ENCODE measurements around the gene AHRR. TPM values are rescaled to one million over a fixed set of nuclear protein-coding genes. Genes with fewer than 3 reads are reported as not detected.
A peak's percentile ranks its signal among the peaks of the same experiment; 100 is the strongest.

AHRR gene
- total and polyA plus RNA-seq, 7 donors: under 0.01 to 1.8 (median 1.0) TPM; not detected in 1

GRCh38 chr5:419970-420369, 98.5 kb downstream of the AHRR start:
- Histone ChIP-seq H3K4me1 (peaks cover 0 to 9% (median 0%) of the 10 kb centered on the region in 4 donors), H3K27me3 (peaks cover 0 to 4% (median 0%) of the 10 kb centered on the region in 3 donors), H3K27ac (no peak overlapping the region), H3K4me3 (no peak overlapping the region), H3K36me3 (no peaks in the 10 kb centered on the region), H3K9me3 (no peaks in the 10 kb centered on the region)
- peak; percentile 8 for DNase-seq
- intact Hi-C loops (cut with DNase I): no loop called here
- 84% methylated on average over 12 of the region's 12 CpGs for WGBS, 2 donors
- TF ChIP-seq CTCF (IDR thresholded peaks at IDR 0.05) (no peak), POLR2A (IDR thresholded peaks at IDR 0.05) (no peak), EP300 (IDR thresholded peaks at IDR 0.05) (no peak), POLR2AphosphoS5 (IDR thresholded peaks at IDR 0.05) (no peak)

- intact Hi-C loops (cut with DNase I): no loop called here
- Histone ChIP-seq H3K36me3 (no peaks in the 10 kb centered on the region), H3K9me3 (no peaks in the 10 kb centered on the region), H3K27ac (no peak overlapping the region), H3K4me3 (no peak overlapping the region), H3K4me1 (peaks cover 0 to 4% (median 0%) of the 10 kb centered on the region in 4 donors), H3K27me3 (peaks cover 0 to 2% (median 0%) of the 10 kb centered on the region in 3 donors)
- TF ChIP-seq EP300 (IDR thresholded peaks at IDR 0.05): no peak
- TF ChIP-seq POLR2A (IDR thresholded peaks at IDR 0.05): no peak
- no peak for TF ChIP-seq POLR2AphosphoS5 (IDR thresholded peaks at IDR 0.05)
- TF ChIP-seq CTCF (IDR thresholded peaks at IDR 0.05): no peak
- 91 to 93% methylated on average over 52 of the region's 52 CpGs for WGBS, 2 donors
- peak; percentile 61 for DNase-seq
These were observed 99.2 kb downstream of the AHRR start for GRCh38 chr5:420632-421286.

DNA sequence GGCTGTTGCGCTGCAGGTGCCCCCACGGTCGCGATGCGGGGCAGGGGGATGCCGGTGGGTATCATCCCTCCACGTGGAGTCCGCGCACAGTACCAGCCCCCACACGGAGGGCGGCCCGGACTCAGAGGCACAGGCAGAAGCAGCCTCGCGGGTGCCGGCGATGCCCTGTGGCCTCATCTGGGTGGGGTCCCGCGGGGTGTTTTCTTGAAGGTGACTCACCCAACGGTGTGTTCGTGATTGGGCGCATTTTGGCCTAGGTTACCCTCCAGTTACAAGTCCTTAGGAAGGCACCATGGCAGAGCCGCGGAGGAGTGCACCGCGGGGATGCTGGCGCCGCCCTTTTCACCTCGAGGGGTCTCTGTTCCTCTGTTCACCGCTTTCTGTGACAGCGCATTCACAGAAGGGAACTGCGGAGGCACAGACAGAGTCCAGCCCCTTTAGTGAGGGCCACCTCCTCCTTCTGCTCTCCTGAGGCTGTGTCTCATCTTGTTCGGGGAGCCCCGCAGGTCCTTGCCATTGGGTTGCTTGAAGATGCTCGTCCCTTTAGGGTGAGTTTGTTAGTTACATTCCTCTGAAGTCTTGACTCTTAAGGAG, 99.9 kb downstream of the AHRR start:
- Histone ChIP-seq H3K27ac (no peak overlapping the region), H3K4me1 (no peaks in the 10 kb centered on the region), H3K36me3 (no peaks in the 10 kb centered on the region), H3K4me3 (no peak overlapping the region), H3K9me3 (no peaks in the 10 kb centered on the region), H3K27me3 (no peaks in the 10 kb centered on the region)
- DNase-seq: peak; percentile 50
- TF ChIP-seq POLR2A (IDR thresholded peaks at IDR 0.05) (no peak), CTCF (IDR thresholded peaks at IDR 0.05) (no peak), EP300 (IDR thresholded peaks at IDR 0.05) (no peak), POLR2AphosphoS5 (IDR thresholded peaks at IDR 0.05) (no peak)
- WGBS, 2 donors: 93 to 94% methylated on average over 34 of the region's 34 CpGs
- intact Hi-C loops (cut with DNase I): no loop called here

- no peak overlapping the region for H3K27ac ChIP-seq
- H3K9me3 ChIP-seq: no peaks in the 10 kb centered on the region
- 94 to 95% methylated on average over 13 of the region's 13 CpGs for WGBS, 2 donors
- no peaks in the 10 kb centered on the region for H3K4me1 ChIP-seq
- H3K4me3 ChIP-seq: no peak overlapping the region
- DNase-seq: peak; percentile 54
- H3K27me3 ChIP-seq: no peaks in the 10 kb centered on the region
- H3K36me3 ChIP-seq: no peaks in the 10 kb centered on the region
- TF ChIP-seq POLR2A (IDR thresholded peaks at IDR 0.05) (no peak), EP300 (IDR thresholded peaks at IDR 0.05) (no peak), POLR2AphosphoS5 (IDR thresholded peaks at IDR 0.05) (no peak), CTCF (IDR thresholded peaks at IDR 0.05) (no peak)
- intact Hi-C loops (cut with DNase I): no loop called here
These were observed 100.4 kb downstream of the AHRR start for GRCh38 chr5:421901-422300.

All from sigmoid colon (tissue), 7 donors.